ENCODE measurements around the gene MYH6.

DNA sequence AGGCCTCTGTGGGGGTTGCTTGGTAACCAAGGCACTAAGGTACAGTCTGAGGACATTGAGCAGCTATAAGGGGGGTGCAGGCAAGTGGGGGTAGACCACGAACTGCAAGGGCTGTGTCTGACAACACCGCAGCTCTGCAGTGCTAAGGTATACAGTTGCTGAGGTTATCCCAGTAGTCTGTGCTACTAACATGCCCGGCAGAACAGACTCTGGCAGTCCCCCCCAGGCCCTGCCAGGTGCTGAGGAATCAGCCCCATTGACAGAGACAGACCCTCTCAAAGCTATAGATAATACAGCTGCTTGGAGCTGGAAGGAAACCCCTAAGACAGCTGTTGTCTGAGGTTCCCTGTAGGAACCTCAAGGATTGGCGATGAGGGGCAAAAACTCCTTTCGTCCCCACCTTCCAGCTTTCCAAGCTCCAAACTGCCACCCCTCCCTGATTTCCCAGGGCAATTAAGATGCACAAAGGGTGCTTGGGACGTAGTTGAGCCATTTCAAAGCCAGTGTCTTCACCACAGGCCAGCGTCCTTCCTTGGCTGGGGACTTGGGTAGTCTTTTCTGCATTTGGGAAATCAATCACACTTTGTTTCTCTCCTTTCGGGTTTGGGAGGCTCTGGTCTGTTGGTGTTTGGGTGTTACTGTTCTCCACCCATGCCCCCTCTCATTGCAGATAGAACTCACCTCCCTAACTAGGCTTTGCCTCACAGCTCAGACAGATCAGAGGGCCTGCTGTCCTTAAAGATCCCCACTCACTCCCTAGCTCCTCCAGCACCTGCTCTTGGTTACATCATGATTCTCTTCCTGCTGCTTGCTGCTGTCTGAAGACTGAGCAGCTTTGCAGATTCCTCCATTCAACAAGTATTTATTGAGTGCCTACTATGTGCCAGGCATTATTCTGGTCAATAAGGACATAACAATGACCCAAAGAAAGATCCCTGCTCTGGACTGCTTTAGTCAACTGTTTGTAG, 29.3 kb upstream of the MYH6 start:
- TF ChIP-seq, protein P1, sequence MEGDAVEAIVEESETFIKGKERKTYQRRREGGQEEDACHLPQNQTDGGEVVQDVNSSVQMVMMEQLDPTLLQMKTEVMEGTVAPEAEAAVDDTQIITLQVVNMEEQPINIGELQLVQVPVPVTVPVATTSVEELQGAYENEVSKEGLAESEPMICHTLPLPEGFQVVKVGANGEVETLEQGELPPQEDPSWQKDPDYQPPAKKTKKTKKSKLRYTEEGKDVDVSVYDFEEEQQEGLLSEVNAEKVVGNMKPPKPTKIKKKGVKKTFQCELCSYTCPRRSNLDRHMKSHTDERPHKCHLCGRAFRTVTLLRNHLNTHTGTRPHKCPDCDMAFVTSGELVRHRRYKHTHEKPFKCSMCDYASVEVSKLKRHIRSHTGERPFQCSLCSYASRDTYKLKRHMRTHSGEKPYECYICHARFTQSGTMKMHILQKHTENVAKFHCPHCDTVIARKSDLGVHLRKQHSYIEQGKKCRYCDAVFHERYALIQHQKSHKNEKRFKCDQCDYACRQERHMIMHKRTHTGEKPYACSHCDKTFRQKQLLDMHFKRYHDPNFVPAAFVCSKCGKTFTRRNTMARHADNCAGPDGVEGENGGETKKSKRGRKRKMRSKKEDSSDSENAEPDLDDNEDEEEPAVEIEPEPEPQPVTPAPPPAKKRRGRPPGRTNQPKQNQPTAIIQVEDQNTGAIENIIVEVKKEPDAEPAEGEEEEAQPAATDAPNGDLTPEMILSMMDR (IDR thresholded peaks at IDR 0.05): no peak
- TF ChIP-seq POLR2A (IDR thresholded peaks at IDR 0.05) (no peak), EP300 (IDR thresholded peaks at IDR 0.05) (no peak), POLR2AphosphoS5 (IDR thresholded peaks at IDR 0.05) (no peak)

All from upper lobe of left lung (tissue), 4 donors.